Stimulated activated CD8-positive, alpha-beta memory T cell treated with anti-CD3 and anti-CD28 coated beads, Interleukin-7, amount 100 ng/mL, for 48 hours (primary cell): ENCODE data around the gene PTPN20.
"Not testable (repeated sequence)": the region's sequence is repeated elsewhere in the genome, so short reads cannot be mapped to it uniquely, and the experiment has no call there.

ENCODE experiments used
- DNase-seq, 2 donors: peaks; one replicate each; pipeline ENCODE4 v3.0.0-alpha.2; 2020; ENCODE audit warnings: low read depth in 1 of 2; ENCODE audit errors: extremely low read depth in 1 of 2

PTPN20 gene

GRCh38 chr10:46948687-46949518 lies 37.7 kb downstream of the PTPN20 start:
- DNase-seq = not testable (repeated sequence)

DNA sequence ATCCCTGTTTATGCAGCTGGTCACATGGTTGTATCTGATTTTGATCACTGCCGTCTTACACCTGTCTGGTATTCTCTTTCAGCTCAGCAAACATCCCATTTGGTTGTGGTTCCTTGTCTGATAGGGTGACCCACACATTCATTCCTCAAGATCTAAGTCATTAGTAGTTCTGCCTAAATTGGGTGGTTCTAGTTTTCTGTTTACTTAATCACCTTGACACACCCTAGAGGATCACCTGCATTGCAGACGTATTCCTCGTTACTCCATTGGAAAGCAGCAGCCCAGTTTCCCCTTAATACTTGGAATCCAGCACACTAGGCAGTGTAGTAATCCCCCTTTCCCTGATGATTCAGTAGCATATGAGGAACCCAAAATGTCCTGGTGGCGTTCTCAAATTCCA lies 41.3 kb downstream of the PTPN20 start:
- not testable (repeated sequence) for DNase-seq

GRCh38 chr10:46960742-46961141 lies 49.5 kb downstream of the PTPN20 start:
- not testable (repeated sequence) for DNase-seq

- not testable (repeated sequence) for DNase-seq
Measured at GRCh38 chr10:46963356-46963755, 52.1 kb downstream of the PTPN20 start.

DNA sequence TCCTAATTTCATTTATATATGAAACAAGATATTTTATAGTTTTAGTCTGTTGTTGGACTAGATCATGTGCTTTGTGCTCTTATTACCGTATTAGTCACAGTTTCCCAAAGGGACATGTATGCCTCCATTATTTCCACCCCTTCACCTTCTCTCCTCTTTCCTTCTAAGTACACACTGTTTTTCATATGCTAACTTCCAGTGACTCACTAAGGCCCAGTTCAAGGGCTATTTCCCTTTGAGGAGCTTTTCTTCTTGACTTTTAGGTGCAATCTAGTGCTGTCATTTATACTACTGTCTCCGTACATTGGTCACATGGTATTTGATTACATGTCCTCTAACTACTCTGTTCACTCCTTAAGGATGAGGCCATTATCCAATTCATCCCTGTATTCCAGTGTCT lies 55.8 kb downstream of the PTPN20 start:
- DNase-seq = not testable (repeated sequence)

DNA sequence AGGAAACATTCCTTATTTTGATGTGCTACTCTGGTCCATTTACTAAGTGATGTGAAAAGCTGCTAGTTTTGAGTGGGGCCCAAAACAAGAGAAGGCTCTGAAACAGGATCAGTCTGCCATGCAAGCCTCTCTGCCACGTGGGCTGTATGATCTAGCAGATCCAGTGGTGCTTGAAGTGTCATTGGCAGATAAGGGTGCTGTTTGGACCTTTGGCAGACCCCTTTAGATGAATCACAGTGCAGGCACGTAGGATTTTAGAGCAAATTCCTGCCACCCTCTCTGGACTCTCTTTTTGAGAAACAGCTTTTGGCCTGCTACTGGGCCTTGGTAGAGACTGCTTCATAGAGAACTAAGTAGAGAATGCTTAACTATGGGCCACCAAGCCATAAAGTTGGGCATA lies 69.0 kb downstream of the PTPN20 start:
- not testable (repeated sequence) for DNase-seq

- not testable (repeated sequence) for DNase-seq
Measured at GRCh38 chr10:46987233-46987924, 76.2 kb downstream of the PTPN20 start.

- no peak for DNase-seq
Measured at GRCh38 chr10:46992803-46993561, 81.8 kb downstream of the PTPN20 start.

- DNase-seq = no peak
Measured at GRCh38 chr10:46995234-46995633, 84.0 kb downstream of the PTPN20 start.

DNA sequence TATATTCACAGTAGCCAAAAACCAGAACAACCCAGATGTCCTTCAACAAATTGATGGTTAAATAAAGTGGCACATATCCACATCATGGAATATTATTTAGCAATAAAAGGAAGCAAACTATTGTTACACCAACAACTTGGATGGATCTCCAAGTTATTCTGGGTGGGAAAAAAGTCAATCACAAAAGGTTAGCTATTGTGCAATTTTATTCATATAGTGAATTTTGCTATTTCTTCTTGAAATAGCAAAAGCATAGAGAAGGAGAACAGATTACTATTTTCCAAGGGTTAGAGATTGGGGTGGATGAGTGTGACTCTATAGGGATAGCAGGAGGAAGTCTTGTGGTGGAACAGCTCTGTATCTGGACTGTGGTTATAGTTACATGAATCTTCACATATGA lies 87.0 kb downstream of the PTPN20 start:
- no peak for DNase-seq

- no peak for DNase-seq
Measured at GRCh38 chr10:46998595-46998994, 87.4 kb downstream of the PTPN20 start.

- no peak for DNase-seq
Measured at GRCh38 chr10:46999217-46999616, 88.0 kb downstream of the PTPN20 start.

GRCh38 chr10:47008769-47009168 lies 97.5 kb downstream of the PTPN20 start:
- no peak for DNase-seq

GRCh38 chr10:47009215-47009838 lies 98.1 kb downstream of the PTPN20 start:
- no peak for DNase-seq

DNA sequence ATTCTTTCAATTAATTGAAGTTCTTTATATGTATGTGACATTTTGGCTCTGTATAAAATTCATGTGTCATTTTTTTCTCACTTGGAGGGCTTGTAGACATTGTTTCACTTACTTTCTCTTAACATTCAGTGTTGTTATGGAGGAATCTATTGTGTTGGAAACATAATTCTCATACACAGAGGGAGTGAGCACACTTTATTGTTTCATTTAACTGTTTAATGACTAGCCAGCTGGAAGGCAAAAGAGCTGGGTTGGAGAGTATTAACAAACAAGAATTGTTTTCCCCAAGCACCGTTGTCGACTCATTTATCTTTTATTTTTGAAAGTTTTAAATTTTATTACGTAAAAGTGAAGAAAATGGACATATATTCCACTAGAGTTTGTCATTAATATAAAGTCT lies 98.8 kb downstream of the PTPN20 start:
- DNase-seq = no peak

GRCh38 chr10:47012214-47012613 lies 101.0 kb downstream of the PTPN20 start:
- no peak for DNase-seq

- no peak for DNase-seq
Measured at GRCh38 chr10:47013507-47014154, 102.4 kb downstream of the PTPN20 start.

DNA sequence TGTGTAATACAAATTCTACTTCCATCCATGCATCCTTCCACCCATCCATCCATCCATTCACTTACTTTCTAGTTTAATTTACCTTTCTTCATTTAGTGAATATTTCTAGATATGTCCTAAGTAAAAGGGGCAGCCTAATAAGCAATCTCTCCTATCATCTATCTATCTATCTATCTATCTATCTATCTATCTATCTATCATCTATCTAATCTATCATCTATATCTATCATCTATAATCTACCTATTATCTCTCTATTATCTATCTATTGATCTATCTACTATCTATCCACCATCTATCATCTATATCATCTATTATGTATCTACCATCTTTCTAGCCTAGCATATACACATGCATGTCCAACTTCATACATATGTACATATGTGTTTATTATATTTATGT lies 104.2 kb downstream of the PTPN20 start:
- no peak for DNase-seq

- no peak for DNase-seq
Measured at GRCh38 chr10:47016564-47016963, 105.3 kb downstream of the PTPN20 start.

GRCh38 chr10:47018026-47018735 lies 107.0 kb downstream of the PTPN20 start:
- DNase-seq = no peak
